GM19397 (cell line): Measurements from ENCODE around the gene RNF130.
"Not testable (repeated sequence)": the region's sequence is repeated elsewhere in the genome, so short reads cannot be mapped to it uniquely, and the experiment has no call there.

Experiments used
- ATAC-seq: cut with Tn5 transposase; IDR thresholded peaks from one replicate; pipeline ENCODE4 v1.9.1; 2021; ENCODE audit warnings: mild to moderate bottlenecking, moderate library complexity; ENCODE audit not compliant: unreplicated experiment

Gene RNF130

GRCh38 chr5:180103487-180104167, 32.1 kb upstream of the RNF130 start:
- ATAC-seq = no peak

DNA sequence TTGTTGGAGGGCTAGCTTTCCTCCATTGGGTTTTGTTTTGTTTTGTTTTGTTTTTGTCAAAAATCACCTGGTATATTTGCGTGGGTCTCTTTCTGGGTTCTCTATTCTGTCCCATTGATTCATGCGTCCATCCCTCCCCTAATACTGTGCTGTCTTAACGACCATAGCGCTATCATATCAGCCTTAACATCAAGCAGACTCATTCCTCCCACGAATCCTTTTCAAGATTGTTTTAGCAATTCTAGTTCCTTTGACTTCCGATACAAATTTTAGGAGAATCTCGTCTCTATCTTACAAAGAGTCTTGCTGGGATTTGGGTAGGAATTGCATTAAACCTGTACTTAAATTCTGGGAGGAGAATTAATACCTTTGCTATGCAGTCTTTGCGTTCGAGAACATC, 31.1 kb upstream of the RNF130 start:
- no peak for ATAC-seq

DNA sequence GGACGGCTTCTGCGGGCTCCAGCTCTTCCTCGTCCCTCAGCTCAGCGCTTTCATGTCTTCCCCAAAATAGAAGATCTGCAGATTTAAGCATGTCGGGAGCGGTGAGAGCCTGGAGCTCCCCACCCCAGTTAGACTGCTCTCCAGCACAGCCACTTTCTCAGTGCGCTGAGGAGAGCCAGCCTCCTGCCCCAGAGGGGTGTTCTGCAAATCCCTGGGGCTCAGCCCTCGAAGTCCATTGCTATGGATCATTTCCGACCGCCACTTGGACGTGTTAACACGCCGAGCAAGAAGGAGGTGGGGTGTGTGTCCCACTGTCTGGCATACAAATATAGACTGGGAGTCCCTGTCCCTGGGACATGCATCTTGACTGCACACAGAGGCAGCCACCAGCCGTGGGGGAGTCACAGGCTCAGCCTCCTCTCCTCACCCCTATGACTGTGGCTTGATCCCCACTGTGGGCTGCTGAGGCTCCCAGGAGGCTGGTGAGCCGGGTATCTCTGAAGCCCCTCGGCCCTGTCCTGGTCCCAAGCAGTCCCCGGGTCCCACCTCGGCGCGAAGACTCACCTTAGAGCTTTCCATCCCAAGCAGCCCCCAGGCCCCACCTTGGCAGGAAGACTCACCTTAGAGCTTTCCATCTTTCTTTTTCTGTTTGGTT, 30.0 kb upstream of the RNF130 start:
- no peak for ATAC-seq

GRCh38 chr5:180100621-180101450, 29.3 kb upstream of the RNF130 start:
- no peak for ATAC-seq

DNA sequence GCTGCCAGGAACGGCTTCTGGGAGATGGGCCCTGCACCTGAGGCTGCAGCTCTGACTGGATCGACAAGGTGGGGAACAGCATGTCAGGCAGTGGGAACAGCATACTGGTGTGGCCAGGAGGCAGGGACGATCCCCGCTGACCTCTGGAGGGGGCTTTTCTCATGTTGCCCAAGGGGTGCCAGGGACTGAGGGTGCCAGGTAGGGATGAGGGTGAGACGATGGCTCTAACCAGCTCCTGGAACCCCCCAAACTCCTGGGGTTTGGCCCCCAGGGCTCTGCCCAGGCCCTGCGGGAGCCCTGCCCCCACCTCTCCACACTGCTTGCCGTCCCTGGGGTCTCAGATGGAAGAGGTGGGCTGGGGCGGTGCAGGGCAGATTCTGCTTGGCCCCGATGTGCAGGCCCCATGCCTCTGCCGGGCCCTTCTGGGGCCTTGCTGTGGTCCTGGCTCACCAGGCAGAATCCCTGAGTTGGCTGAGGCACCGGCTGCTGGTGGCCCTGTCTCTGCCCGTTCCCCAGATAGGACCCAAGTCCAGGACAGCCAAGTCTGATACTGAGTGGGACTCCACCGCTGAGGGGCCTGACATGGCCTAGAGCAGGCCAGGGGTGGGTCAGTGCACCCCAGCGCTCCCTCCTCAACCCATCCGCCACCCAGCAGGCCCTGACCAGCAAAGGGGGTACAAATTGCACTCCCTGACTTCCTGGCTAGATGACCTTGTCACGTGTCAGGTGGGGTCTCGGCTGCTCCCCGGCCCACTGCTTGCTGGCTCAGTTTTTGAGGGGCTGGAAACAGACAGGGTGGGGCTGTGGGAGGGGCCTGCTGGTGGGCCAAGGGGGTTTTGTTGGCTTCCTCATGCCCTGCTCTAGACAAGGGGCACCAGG, 28.4 kb upstream of the RNF130 start:
- ATAC-seq = no peak

- no peak for ATAC-seq
Measured at GRCh38 chr5:180098991-180099732, 27.6 kb upstream of the RNF130 start.

DNA sequence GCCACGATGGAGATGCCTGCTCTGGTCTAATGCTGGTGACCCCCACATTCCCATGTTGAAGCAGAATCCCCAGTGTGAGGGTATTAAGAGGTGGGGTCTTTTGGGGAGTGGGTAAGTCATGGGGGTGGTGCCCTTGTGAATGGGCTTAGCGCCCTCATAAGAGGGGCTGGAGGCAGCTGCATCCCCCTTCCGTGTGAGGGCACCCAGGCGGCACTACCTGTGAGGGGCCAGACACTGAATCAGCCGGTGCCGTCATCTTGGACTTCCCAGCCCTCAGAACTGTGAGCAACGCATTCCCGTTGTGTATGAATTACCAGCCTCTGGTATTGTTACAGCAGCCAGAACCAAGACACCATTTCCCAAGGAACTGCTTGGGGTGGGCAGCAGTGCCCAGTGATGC, 27.0 kb upstream of the RNF130 start:
- no peak for ATAC-seq

DNA sequence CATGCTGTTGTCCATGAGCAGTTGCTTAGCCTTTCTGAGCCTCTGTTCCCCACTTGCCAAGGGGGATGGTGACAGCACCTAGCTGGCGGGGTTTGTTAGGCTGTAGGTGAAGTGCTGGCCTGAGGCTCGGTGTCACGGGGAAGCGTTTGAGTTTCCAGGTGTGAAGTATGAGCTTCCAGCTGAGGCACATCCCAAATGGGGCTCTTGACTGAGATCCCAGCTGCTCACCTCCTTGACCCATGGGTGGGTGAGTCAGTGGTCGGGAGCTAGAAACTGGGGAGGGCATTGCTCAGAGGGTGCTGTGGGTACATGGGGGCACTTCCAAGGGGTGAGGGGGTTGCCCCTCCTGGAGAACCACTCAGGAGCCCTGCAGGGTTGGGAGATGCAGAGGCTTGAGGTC, 26.4 kb upstream of the RNF130 start:
- ATAC-seq = no peak

GRCh38 chr5:180097163-180097894, 25.8 kb upstream of the RNF130 start:
- no peak for ATAC-seq

GRCh38 chr5:180096616-180097015, 25.1 kb upstream of the RNF130 start:
- no peak for ATAC-seq

- ATAC-seq = no peak
Measured at GRCh38 chr5:180095545-180095944, 24.0 kb upstream of the RNF130 start.

DNA sequence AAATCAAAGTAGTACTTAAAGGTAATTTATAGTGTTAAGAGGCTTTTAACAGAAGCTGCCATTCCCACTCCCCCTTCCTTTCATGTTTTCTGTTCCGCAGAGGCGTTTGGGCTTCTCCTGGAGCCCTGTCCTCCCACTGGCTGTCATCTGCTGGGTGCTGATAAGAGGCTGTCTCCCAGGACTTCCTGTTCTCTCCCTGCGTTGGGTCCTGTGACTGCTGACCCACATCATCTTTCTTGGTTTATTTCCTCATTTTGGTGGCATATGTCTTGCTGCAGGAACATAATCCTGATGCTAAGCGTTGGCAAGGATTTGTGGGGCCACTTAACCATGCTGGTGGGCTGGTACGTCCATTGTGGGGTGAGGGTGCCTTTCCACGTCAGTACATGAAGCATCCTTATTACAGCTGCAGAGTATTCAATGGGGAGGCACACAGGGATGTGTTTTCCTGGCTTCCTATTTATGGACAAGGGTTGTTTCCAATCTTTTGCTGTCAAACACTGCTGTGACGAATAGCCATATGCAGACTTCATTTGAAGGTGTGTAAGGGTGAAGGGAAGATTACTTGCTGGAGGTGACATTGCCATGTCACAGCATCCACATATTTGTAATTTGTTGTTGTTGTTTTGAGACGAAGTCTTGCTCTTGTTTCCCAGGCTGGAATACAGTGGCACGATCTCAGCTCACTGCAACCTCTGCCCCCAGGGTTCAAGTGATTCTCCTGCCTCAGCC, 22.3 kb upstream of the RNF130 start:
- ATAC-seq = no peak

GRCh38 chr5:180093241-180093640, 21.7 kb upstream of the RNF130 start:
- ATAC-seq = no peak

DNA sequence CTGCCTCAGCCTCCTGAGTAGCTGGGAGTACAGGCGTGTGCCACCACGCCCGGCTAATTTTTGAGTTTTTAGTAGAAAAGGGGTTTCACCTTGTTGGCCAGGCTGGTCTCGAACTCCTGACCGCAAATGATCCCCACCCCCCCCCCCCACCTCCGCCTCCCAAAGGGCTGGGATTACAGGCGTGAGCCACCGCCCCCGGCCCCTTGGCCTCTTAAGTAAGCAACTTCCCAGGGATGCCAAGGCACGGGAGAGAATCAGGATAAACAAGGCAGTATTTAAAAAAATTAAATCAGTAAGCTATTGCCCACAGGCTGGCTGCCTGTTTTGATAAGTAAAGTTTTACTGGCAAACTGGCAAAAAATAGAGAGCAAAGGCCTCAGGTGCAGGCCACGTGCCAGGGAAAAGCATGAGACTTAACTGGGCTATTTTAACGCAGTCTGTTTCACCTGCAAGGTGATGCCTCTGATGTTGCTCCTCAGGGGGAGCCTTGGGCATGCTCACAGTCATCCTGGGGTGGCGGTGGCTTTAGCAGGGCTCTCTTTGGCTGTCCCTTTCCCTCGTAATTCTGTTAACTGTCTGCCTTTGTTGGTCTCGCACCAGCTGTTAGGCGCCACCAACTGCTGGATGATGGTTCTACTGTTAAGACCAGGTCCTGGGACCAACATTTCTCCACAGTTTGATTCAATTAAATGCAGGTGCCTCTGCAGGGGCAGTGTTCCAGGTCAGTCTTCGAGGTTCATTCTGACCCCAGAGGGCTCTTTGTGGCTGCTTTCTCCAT, 19.4 kb upstream of the RNF130 start:
- no peak for ATAC-seq

- no peak for ATAC-seq
Measured at GRCh38 chr5:180090098-180090768, 18.7 kb upstream of the RNF130 start.

GRCh38 chr5:180089628-180090027, 18.1 kb upstream of the RNF130 start:
- not testable (repeated sequence) for ATAC-seq

DNA sequence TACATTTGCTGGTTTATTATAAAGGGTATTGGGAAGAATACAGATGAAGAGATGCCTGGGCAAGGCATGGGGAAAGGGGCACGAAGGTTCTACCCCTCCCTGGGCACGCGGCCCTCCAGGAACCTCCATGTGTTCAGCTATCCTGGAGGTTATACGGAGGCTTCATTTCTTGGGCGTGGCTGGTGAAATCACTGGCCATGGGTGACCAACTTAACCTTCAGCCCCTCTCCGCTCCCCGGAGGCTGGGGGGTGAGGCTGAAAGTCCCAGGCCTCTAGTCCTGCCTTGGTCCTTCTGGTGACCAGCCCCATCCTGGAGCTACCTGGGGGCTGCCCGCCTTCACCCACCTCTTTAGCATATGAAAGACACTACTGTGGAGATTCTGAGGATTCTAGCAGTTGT, 17.0 kb upstream of the RNF130 start:
- no peak for ATAC-seq
